HS-5 (cell line): Measurements from ENCODE around the gene CAD.
"Not testable (repeated sequence)": the region's sequence is repeated elsewhere in the genome, so short reads cannot be mapped to it uniquely, and the experiment has no call there.

ENCODE experiments used
- DNase-seq: peaks from one replicate; pipeline ENCODE4 v3.0.0-alpha.2; 2012; ENCODE audit warnings: low read depth

Gene CAD

GRCh38 chr2:27217173-27218121, at the start of gene CAD:
Gene CAD (plus strand): TSS chr2:27217369. CDS start chr2:27217552, 183 bp downstream.
- DNase-seq = no peak

- DNase-seq = no peak
Observed at GRCh38 chr2:27170581-27171337, 46.4 kb upstream of the CAD start.

GRCh38 chr2:27171351-27171848, 45.8 kb upstream of the CAD start:
- DNase-seq = no peak

- no peak for DNase-seq
Observed at GRCh38 chr2:27174638-27175037, 42.5 kb upstream of the CAD start.

GRCh38 chr2:27175330-27175729, 41.8 kb upstream of the CAD start:
- no peak for DNase-seq

GRCh38 chr2:27175781-27176180, 41.4 kb upstream of the CAD start:
- not testable (repeated sequence) for DNase-seq

- DNase-seq = no peak
Observed at GRCh38 chr2:27177441-27178351, 39.5 kb upstream of the CAD start.

- no peak for DNase-seq
Observed at GRCh38 chr2:27178469-27178868, 38.7 kb upstream of the CAD start.

GRCh38 chr2:27179344-27180000, 37.7 kb upstream of the CAD start:
- DNase-seq = no peak

GRCh38 chr2:27182346-27182745, 34.8 kb upstream of the CAD start:
- no peak for DNase-seq

GRCh38 chr2:27184115-27184514, 33.1 kb upstream of the CAD start:
- DNase-seq = no peak

- DNase-seq = no peak
Observed at GRCh38 chr2:27185331-27186026, 31.7 kb upstream of the CAD start.

GRCh38 chr2:27186613-27187345, 30.4 kb upstream of the CAD start:
- DNase-seq = no peak

- no peak for DNase-seq
Observed at GRCh38 chr2:27189989-27190388, 27.2 kb upstream of the CAD start.

GRCh38 chr2:27191070-27191829, 25.9 kb upstream of the CAD start:
- no peak for DNase-seq

GRCh38 chr2:27194538-27195354, 22.4 kb upstream of the CAD start:
- DNase-seq = no peak

GRCh38 chr2:27195799-27196198, 21.4 kb upstream of the CAD start:
- not testable (repeated sequence) for DNase-seq

- DNase-seq = not testable (repeated sequence)
Observed at GRCh38 chr2:27198068-27198467, 19.1 kb upstream of the CAD start.
